ENCODE data around the gene ALPK3.

Gene ALPK3

DNA sequence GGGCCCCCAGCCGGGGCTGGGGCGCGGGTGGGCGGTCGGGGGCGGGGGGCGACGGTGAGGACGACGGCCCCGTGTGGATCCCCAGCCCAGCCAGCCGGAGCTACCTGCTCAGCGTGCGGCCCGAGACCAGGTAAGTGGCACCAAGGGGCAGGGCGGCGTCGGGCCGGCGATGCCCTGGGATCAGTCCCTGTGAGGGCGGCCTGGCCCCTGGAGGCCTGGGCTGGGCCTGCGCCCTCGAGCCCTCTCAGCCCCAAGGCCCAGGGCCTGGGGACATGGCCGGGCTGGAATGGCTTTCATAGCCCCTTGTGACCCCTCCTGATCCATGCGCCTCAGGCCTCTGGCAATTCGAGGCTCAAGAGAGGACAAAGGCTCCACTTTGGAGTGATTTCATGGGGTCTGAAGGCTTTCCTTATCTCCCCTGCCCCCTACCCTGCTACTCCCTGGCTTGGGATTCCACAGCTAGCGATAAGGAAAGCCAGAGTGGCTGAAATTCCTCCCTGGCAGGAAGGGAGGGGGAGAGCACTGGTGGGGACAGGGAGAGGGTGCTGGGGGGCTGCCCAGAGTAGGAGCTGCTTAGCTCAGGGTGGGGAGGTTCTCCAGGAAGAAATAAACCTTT, 418 bp downstream of the ALPK3 start:
- TF ChIP-seq, protein P1, sequence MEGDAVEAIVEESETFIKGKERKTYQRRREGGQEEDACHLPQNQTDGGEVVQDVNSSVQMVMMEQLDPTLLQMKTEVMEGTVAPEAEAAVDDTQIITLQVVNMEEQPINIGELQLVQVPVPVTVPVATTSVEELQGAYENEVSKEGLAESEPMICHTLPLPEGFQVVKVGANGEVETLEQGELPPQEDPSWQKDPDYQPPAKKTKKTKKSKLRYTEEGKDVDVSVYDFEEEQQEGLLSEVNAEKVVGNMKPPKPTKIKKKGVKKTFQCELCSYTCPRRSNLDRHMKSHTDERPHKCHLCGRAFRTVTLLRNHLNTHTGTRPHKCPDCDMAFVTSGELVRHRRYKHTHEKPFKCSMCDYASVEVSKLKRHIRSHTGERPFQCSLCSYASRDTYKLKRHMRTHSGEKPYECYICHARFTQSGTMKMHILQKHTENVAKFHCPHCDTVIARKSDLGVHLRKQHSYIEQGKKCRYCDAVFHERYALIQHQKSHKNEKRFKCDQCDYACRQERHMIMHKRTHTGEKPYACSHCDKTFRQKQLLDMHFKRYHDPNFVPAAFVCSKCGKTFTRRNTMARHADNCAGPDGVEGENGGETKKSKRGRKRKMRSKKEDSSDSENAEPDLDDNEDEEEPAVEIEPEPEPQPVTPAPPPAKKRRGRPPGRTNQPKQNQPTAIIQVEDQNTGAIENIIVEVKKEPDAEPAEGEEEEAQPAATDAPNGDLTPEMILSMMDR (IDR thresholded peaks at IDR 0.05; ENCODE audit: low read depth, low read length) = no peak
- no peak overlapping the region for H3K4me3 ChIP-seq (ENCODE audit: low read depth, low read length)

DNA sequence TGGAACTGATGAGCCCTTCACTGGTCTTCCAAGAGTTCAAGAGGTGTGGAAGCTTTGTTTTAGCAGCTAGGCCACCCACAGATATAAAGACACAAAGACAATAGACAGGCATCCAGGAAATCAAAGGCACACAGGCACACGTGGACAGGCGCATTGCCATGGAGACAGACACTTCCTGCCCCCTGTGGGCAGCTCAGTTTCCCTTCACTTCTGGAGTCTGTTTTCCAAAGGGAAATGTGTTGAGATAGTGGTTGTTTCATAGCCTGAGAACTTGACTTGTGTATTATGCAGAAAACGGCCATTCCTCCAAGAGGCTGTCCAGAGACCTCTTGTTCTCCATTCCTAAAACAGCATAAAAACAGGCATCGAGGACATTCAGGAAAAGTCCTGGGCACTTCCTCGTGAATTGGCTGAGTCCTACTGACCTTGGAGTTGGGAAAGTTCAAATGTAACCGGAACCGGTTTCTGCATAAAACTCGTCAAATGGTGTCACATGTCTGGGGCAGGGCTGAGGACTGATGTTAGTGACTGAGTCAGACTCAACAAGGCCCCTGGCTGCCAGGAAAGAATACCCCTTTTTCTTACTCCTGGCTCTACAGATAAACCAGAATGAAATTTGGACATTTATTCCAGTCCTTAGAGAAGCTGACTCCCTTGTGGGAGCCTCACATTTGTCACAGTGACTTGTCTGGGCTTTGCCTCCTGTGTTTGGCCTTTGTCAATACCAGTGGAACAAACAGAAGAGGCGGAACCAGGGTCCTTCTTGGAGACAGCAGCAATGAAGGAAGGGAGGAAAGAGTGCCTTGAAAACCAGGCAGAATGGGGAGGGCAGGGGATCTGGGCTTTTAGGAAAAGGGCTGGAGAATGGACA, 1.3 kb downstream of the ALPK3 start:
- H3K4me3 ChIP-seq (ENCODE audit: low read depth, low read length) = no peak overlapping the region
- TF ChIP-seq, protein P1 (IDR thresholded peaks at IDR 0.05; ENCODE audit: low read depth, low read length) = no peak

DNA sequence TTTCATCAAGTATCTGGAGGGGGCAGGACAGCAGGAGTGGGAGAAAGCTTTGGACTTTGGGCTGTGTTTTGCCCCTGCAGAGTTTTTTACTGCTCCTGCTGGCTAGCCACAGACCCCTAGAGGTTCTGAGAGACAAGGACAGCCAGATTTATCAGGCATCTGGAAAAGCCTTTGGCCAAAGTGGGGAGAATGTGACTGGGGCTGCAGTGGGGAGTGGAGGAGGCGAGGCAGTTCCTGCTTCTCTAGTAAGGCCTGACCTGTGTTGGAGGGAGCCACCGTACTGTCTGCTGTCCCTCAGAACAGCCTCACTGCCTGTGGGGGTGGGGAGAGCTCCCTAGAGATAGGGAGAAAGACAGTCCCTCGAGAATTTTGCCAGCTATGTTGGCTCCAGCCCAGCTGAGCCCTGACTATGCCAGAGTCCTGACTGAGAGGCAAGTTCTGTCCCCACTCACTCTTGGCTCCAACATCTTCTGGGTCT, 2.2 kb downstream of the ALPK3 start:
- no peak overlapping the region for H3K4me3 ChIP-seq (ENCODE audit: low read depth, low read length)
- TF ChIP-seq, protein P1 (IDR thresholded peaks at IDR 0.05; ENCODE audit: low read depth, low read length) = no peak

DNA sequence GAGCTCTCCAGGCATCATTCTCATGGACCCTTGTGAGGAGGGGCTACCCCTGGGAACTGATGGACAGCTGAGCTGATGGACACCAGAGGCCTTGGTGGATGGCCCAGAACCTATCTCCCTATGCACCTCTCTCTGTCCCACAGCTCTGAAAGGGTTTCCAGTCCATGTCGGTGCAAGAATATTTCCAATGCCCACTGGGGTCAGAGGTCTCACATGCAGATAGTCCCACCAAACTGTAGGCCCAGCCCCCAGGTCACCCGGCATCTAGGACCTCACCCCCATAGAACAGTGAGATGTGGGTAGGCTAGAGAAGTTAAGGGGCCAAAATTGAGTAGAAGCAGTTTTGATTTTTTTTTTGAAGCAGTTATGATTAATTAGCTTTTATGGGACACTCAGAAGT, 2.6 kb downstream of the ALPK3 start:
- no peak overlapping the region for H3K4me3 ChIP-seq (ENCODE audit: low read depth, low read length)
- TF ChIP-seq, protein P1 (IDR thresholded peaks at IDR 0.05; ENCODE audit: low read depth, low read length) = no peak

DNA sequence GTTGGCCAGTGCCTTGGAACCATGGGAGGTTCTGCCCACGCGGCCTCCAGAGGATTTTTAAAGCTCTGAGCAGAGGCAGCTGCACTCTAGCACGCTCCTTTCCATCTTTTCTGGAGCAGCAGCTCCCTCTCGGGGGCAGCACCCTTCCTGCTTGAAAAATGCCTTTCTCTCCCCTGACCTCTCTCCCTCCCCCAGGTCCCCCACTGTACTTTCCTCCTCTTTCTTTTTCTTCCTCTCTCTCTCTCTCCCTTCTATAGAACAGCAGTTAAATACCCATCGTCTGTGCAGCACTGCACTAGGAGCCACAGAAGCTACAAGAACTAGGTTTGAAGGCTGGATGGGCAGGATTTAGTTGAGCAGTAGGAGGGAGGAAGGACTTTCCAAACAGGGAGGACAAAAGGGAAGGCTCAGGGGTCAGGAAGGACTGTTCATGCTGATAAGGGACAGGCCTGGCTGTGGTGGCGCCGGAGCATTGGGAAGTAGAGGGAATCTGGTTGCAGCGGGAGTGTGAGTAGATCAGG, 4.4 kb downstream of the ALPK3 start:
- TF ChIP-seq, protein P1 (IDR thresholded peaks at IDR 0.05; ENCODE audit: low read depth, low read length) = no peak
- no peak overlapping the region for H3K4me3 ChIP-seq (ENCODE audit: low read depth, low read length)

DNA sequence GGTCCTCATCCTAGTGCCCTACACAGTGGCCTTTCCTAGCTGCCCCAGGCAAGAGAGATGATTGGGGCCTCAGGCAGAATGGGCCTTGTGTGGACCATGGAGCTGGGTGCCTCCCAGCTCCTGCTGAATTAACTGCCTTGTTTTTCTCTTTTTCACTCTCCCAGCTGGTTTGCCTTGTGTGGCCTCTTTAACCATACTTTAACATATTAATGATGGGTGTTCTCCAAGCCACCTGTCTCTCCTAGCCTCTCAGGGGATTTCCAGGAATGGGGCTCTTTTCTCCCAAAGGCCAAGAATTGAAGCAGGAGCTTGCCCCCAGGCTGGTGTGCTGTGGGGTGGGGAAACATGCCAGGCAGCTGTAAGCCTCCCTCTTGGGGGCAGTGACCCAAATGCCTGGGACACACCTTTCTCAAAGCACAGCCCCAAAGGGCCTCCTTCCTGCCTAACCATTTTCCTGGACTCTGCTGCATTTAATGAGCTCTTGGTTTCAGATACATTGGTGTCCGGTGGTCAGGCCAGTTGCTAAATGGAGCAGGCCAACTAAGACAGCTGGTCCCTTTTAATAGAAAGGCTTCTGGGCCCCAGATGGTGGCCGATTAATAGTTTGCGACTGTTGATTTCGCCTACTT, 5.6 kb downstream of the ALPK3 start:
- H3K4me3 ChIP-seq (ENCODE audit: low read depth, low read length) = no peak overlapping the region
- TF ChIP-seq, protein P1 (IDR thresholded peaks at IDR 0.05; ENCODE audit: low read depth, low read length) = no peak
